Prostate gland (tissue), 2 donors: Measurements from ENCODE around the gene RNU6-8. TPM values are rescaled to one million over a fixed set of nuclear protein-coding genes. Genes with fewer than 3 reads are reported as not detected.

ENCODE experiments used
- DNase-seq: peaks from one replicate; pipeline ENCODE4 v3.0.0-alpha.2; 2019; ENCODE audit warnings: low spot score
- H3K27ac ChIP-seq, 2 donors: fragments of 200-600 bp; sonication (generic); 2 replicates each; pipeline ENCODE4 v1.5.1; 2017 to 2019
- H3K27me3 ChIP-seq: fragments of 200-600 bp; sonication (generic); replicated peaks from 2 replicates; pipeline ENCODE4 v1.5.1; 2019; ENCODE audit not compliant: insufficient read depth
- H3K36me3 ChIP-seq, 2 donors: fragments of 200-600 bp; sonication (generic); 1 replicate in 1 of 2; 2 replicates in 1 of 2; pipeline versions ENCODE4 v1.5.1 to v1.8.1; 2017 to 2019
- H3K4me1 ChIP-seq: fragments of 200-600 bp; sonication (generic); replicated peaks from 2 replicates; pipeline ENCODE4 v1.5.1; 2019
- H3K4me3 ChIP-seq, 2 donors: fragments of 200-600 bp; sonication (generic); 2 replicates each; pipeline ENCODE4 v1.5.1; 2017 to 2019
- H3K9me3 ChIP-seq: fragments of 200-600 bp; sonication (generic); 2 replicates; pipeline ENCODE4 v1.5.1; 2017
- POLR2A ChIP-seq: fragments of 450-650 bp; IDR thresholded peaks from one replicate; pipeline ENCODE4 v1.6.1; 2016; ENCODE audit warnings: antibody characterized with exemption, mild to moderate bottlenecking
- POLR2AphosphoS5 ChIP-seq: sonication (generic); formaldehyde crosslinking; IDR thresholded peaks from one replicate; pipeline ENCODE4 v1.6.1; 2017; ENCODE audit warnings: antibody characterized with exemption
- WGBS: methylation state at CpG from one replicate; pipeline ENCODE4 v1.1.5; 2018; 5-methylcytosine and 5-hydroxymethylcytosine counted together
- intact Hi-C: fragments of 100-400 bp; cut with DNase I; formaldehyde crosslinking; loops from one replicate; pipeline ENCODE4 v1.14.2; 2022
- total RNA-seq, 2 donors: library from RNA; depleted of rRNA; stranded (reverse); fragments of >200 nt; gene quantifications; one replicate each; pipeline ENCODE4 v1.1.0, GENCODE V29; 2016
- TF ChIP-seq, protein P1 (sequence below), 4 experiments: fragments of 200-600 bp in 2 of 4; fragments of 450-650 bp in 2 of 4; sonication (generic) in 2 of 4; IDR thresholded peaks; 1 replicate in 3 of 4; 2 replicates in 1 of 4; pipeline ENCODE4 v1.5.1; 2016 to 2019; ENCODE audit warnings: antibody characterized with exemption in 4 of 4, mild to moderate bottlenecking in 2 of 4, moderate library complexity in 2 of 4

Gene RNU6-8
- total RNA-seq, 2 donors from 2014 or later: not detected

DNA sequence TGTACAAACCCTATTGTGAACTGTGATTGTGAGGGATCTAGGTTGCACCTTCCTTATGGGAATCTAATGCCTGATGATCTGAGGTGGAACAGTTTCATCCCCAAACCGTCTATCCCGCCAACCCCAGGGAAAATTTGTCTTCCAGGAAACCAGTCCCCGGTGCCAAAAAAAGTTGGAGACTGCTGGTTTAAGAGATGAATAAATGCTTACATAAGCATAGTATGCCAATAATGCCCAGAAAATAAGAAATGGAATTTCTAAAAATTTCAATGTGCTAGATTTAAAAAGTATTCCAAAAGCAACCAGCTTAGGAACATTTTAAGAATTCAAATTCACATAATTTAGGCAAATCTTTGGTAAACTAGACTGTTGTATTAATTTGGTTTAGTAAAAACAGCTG, 5.4 kb upstream of the RNU6-8 start:
- WGBS: 90% methylated on average over 3 of the region's 3 CpGs
- intact Hi-C loops: no loop called here
- Histone ChIP-seq H3K4me3 (no peak overlapping the region), H3K4me1 (no peaks in the 10 kb centered on the region), H3K9me3 (no peaks in the 10 kb centered on the region), H3K27ac (no peak overlapping the region), H3K36me3 (no peaks in the 10 kb centered on the region), H3K27me3 (no peaks in the 10 kb centered on the region)
- no peak for DNase-seq
- TF ChIP-seq POLR2AphosphoS5 (no peak), POLR2A (no peak)
- TF ChIP-seq, protein P1, sequence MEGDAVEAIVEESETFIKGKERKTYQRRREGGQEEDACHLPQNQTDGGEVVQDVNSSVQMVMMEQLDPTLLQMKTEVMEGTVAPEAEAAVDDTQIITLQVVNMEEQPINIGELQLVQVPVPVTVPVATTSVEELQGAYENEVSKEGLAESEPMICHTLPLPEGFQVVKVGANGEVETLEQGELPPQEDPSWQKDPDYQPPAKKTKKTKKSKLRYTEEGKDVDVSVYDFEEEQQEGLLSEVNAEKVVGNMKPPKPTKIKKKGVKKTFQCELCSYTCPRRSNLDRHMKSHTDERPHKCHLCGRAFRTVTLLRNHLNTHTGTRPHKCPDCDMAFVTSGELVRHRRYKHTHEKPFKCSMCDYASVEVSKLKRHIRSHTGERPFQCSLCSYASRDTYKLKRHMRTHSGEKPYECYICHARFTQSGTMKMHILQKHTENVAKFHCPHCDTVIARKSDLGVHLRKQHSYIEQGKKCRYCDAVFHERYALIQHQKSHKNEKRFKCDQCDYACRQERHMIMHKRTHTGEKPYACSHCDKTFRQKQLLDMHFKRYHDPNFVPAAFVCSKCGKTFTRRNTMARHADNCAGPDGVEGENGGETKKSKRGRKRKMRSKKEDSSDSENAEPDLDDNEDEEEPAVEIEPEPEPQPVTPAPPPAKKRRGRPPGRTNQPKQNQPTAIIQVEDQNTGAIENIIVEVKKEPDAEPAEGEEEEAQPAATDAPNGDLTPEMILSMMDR (IDR thresholded peaks at IDR 0.05): no peak

DNA sequence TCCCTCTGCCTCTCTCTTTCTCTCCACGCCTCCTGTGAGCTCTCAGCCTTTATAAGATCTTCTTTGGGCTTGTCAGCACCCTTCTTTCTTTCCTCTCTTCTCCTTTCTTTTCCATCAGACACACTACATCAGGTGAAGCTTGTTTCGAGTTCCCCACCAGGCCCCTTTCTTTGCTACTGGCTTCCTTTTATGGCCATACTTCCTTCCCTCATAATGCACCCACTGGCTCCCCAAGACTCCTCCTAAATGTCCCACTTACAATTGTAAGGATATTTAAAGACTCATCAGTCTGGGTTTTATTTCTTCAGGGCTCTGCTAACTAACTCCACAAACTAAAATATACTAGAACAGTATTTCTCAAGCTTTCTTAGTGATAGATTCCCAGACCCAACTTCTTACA, 3.5 kb upstream of the RNU6-8 start:
- WGBS: 69% methylated on average over 2 of the region's 2 CpGs
- DNase-seq: no peak
- no peak overlapping the region for H3K4me3 ChIP-seq
- intact Hi-C loops: no loop called here
- TF ChIP-seq POLR2A (no peak), POLR2AphosphoS5 (no peak)
- TF ChIP-seq, protein P1 (IDR thresholded peaks at IDR 0.05): no peak
- no peaks in the 10 kb centered on the region for H3K9me3 ChIP-seq
- H3K27me3 ChIP-seq: no peaks in the 10 kb centered on the region
- H3K4me1 ChIP-seq: no peaks in the 10 kb centered on the region
- no peaks in the 10 kb centered on the region for H3K36me3 ChIP-seq
- no peak overlapping the region for H3K27ac ChIP-seq

DNA sequence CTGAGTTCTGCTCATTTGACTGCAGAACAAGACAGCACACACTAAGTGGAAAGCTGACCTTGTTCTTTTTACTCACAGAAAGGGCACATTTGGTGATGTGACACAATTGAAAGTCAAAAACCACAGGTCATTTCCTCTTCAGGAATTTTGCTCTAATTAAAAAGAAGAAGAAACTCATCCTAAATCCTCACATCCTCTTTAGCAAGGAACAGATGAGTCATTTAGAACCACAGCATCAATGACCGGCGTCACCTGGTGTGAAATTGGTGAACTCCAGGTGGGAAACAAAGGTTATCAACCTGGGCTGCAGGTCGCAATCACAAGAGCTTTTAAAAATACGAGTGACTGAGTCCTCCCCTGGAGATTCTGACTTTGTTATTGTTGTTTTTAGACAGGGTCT, 2.9 kb upstream of the RNU6-8 start:
- intact Hi-C loops: no loop called here
- TF ChIP-seq POLR2AphosphoS5 (no peak), POLR2A (no peak)
- TF ChIP-seq, protein P1 (IDR thresholded peaks at IDR 0.05): no peak
- H3K9me3 ChIP-seq: no peaks in the 10 kb centered on the region
- no peaks in the 10 kb centered on the region for H3K27me3 ChIP-seq
- no peak overlapping the region for H3K4me3 ChIP-seq
- no peaks in the 10 kb centered on the region for H3K36me3 ChIP-seq
- 81% methylated on average over 4 of the region's 4 CpGs for WGBS
- no peak for DNase-seq
- no peaks in the 10 kb centered on the region for H3K4me1 ChIP-seq
- H3K27ac ChIP-seq: no peak overlapping the region

DNA sequence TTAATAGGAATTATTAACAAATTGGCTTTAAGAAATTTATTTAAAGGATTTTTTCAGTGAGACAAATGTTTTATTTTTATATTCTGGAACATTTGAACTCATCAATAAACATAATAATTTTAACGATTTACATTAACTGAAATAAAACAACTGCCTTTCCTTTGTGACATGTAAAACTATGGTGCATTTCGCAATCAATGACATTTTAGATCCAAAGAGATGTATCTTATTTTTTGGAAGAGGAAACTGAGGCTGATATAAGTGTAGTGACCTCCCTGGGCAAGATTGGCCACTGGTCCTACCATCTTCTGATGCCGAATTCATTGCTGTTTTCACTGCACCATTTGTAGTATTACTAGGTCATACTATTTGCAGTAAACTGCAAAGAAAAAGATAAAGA, 2.5 kb upstream of the RNU6-8 start:
- Histone ChIP-seq H3K27ac (no peak overlapping the region), H3K9me3 (no peaks in the 10 kb centered on the region), H3K4me1 (no peaks in the 10 kb centered on the region), H3K36me3 (no peaks in the 10 kb centered on the region), H3K4me3 (no peak overlapping the region), H3K27me3 (no peaks in the 10 kb centered on the region)
- 90% methylated on average over 3 of the region's 3 CpGs for WGBS
- TF ChIP-seq, protein P1 (IDR thresholded peaks at IDR 0.05): no peak
- TF ChIP-seq POLR2A (no peak), POLR2AphosphoS5 (no peak)
- intact Hi-C loops: no loop called here
- DNase-seq: no peak

DNA sequence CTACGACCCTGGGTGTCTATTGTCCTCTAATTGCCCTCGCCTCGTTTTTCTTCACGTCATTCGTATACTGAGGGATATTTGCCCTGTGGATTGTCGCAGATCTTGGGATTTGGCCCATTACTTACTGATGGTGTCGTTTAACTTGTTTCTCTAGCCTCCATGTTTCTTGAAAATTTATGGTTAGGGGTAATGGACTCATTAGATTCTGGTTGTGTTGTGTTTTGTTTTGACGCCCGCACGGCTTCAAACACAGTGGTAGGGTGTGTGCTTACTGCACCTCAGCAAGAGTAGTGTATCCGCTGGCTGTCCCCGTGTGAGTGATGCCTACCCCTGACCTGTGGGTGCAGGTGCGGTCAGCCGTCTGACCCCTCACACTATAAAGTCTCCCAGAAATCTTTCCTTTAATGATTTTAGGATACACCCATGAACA, 874 bp upstream of the RNU6-8 start:
- H3K27ac ChIP-seq: peak overlapping the region; percentile 84 to 85
- no peaks in the 10 kb centered on the region for H3K4me1 ChIP-seq
- no peak for DNase-seq
- no peaks in the 10 kb centered on the region for H3K27me3 ChIP-seq
- 4% methylated on average over 14 of the region's 14 CpGs for WGBS
- intact Hi-C loops: loop anchor here (2.0 kb wide), 1 partner anchor 127 kb away; the partner anchor contains the start of gene ARHGAP5
- no peaks in the 10 kb centered on the region for H3K36me3 ChIP-seq
- TF ChIP-seq, protein P1 (IDR thresholded peaks at IDR 0.05): no peak
- TF ChIP-seq POLR2AphosphoS5 (no peak), POLR2A (no peak)
- peak overlapping the region; percentile 49 to 58 for H3K4me3 ChIP-seq
- H3K9me3 ChIP-seq: no peaks in the 10 kb centered on the region
